Effector CD8-positive, alpha-beta T cell (primary cell): ENCODE results near the gene CEP295NL.
"Not testable (repeated sequence)": the region's sequence is repeated elsewhere in the genome, so short reads cannot be mapped to it uniquely, and the experiment has no call there.

Source experiments
- DNase-seq: peaks from one replicate; lab custom pipeline; 2025; lab: John Stamatoyannopoulos, UW

CEP295NL gene

GRCh38 chr17:78905116-78905515 is 2.1 kb upstream of the CEP295NL start:
- no peak for DNase-seq

- no peak for DNase-seq
Observed at GRCh38 chr17:78904371-78904770, 1.4 kb upstream of the CEP295NL start.

- not testable (repeated sequence) for DNase-seq
Observed at GRCh38 chr17:78902231-78902630, 770 bp downstream of the CEP295NL start.

GRCh38 chr17:78901806-78902205 is 1.2 kb downstream of the CEP295NL start:
- no peak for DNase-seq

GRCh38 chr17:78900816-78901215 is 2.2 kb downstream of the CEP295NL start:
- DNase-seq, result no peak

- no peak for DNase-seq
Observed at GRCh38 chr17:78899361-78900260, 3.4 kb downstream of the CEP295NL start.

- DNase-seq, result no peak
Observed at GRCh38 chr17:78898947-78899346, 4.1 kb downstream of the CEP295NL start.

GRCh38 chr17:78898075-78898836 is 4.7 kb downstream of the CEP295NL start:
- no peak for DNase-seq

- no peak for DNase-seq
Observed at GRCh38 chr17:78897664-78898047, 5.3 kb downstream of the CEP295NL start.

- no peak for DNase-seq
Observed at GRCh38 chr17:78896834-78897663, 6.0 kb downstream of the CEP295NL start.

- no peak for DNase-seq
Observed at GRCh38 chr17:78896091-78896833, 6.7 kb downstream of the CEP295NL start.

GRCh38 chr17:78895322-78895721 is 7.7 kb downstream of the CEP295NL start:
- no peak for DNase-seq

GRCh38 chr17:78893684-78894083 is 9.3 kb downstream of the CEP295NL start:
- DNase-seq, result no peak

GRCh38 chr17:78892936-78893379 is 10.0 kb downstream of the CEP295NL start:
- no peak for DNase-seq

GRCh38 chr17:78892520-78892919 is 10.5 kb downstream of the CEP295NL start:
- DNase-seq, result no peak

- no peak for DNase-seq
Observed at GRCh38 chr17:78892062-78892456, 10.9 kb downstream of the CEP295NL start.

- DNase-seq, result no peak
Observed at GRCh38 chr17:78891406-78892061, 11.5 kb downstream of the CEP295NL start.

GRCh38 chr17:78890498-78890897 is 12.5 kb downstream of the CEP295NL start:
- DNase-seq, result peak; percentile 9

GRCh38 chr17:78890096-78890495 is 12.9 kb downstream of the CEP295NL start:
- not testable (repeated sequence) for DNase-seq

- no peak for DNase-seq
Observed at GRCh38 chr17:78889531-78889930, 13.5 kb downstream of the CEP295NL start.
